Activated T-cell treated with anti-CD3 and anti-CD28 coated beads for 48 hours (primary cell): ENCODE results near the gene GRK3.
A peak's percentile ranks its signal among the peaks of the same experiment; 100 is the strongest.
"Not testable (repeated sequence)": the region's sequence is repeated elsewhere in the genome, so short reads cannot be mapped to it uniquely, and the experiment has no call there.

Source experiments
- DNase-seq: peaks from one replicate; pipeline ENCODE4 v3.0.0-alpha.2; 2020; ENCODE audit warnings: low read depth

GRK3 gene

GRCh38 chr22:25564320-25564978 lies at the start of gene GRK3:
Gene GRK3, plus strand, starts transcription at chr22:25564675. Its CDS starts 366 bp downstream, at chr22:25565041.
- peak; percentile 55 for DNase-seq

- DNase-seq: no peak
These were observed 46.3 kb upstream of the GRK3 start for GRCh38 chr22:25518000-25518663.

GRCh38 chr22:25525376-25525775 lies 39.1 kb upstream of the GRK3 start:
- DNase-seq: no peak

- DNase-seq: not testable (repeated sequence)
These were observed 38.5 kb upstream of the GRK3 start for GRCh38 chr22:25525804-25526584.

- not testable (repeated sequence) for DNase-seq
These were observed 37.5 kb upstream of the GRK3 start for GRCh38 chr22:25527016-25527415.

GRCh38 chr22:25528068-25528467 lies 36.4 kb upstream of the GRK3 start:
- not testable (repeated sequence) for DNase-seq

GRCh38 chr22:25529059-25529458 lies 35.4 kb upstream of the GRK3 start:
- DNase-seq: not testable (repeated sequence)

- not testable (repeated sequence) for DNase-seq
These were observed 34.8 kb upstream of the GRK3 start for GRCh38 chr22:25529541-25530137.

- not testable (repeated sequence) for DNase-seq
These were observed 32.8 kb upstream of the GRK3 start for GRCh38 chr22:25531677-25532076.

GRCh38 chr22:25534724-25535123 lies 29.8 kb upstream of the GRK3 start:
- no peak for DNase-seq

- DNase-seq: no peak
These were observed 27.9 kb upstream of the GRK3 start for GRCh38 chr22:25536589-25536988.

- DNase-seq: no peak
These were observed 24.1 kb upstream of the GRK3 start for GRCh38 chr22:25540166-25540907.

- DNase-seq: no peak
These were observed 23.4 kb upstream of the GRK3 start for GRCh38 chr22:25540908-25541660.

GRCh38 chr22:25542191-25542590 lies 22.3 kb upstream of the GRK3 start:
- no peak for DNase-seq

GRCh38 chr22:25542720-25543402 lies 21.6 kb upstream of the GRK3 start:
- no peak for DNase-seq

GRCh38 chr22:25545146-25545545 lies 19.3 kb upstream of the GRK3 start:
- no peak for DNase-seq

- DNase-seq: no peak
These were observed 18.8 kb upstream of the GRK3 start for GRCh38 chr22:25545672-25546071.

- no peak for DNase-seq
These were observed 18.2 kb upstream of the GRK3 start for GRCh38 chr22:25546242-25546641.

- DNase-seq: no peak
These were observed 17.7 kb upstream of the GRK3 start for GRCh38 chr22:25546751-25547150.

- DNase-seq: no peak
These were observed 15.5 kb upstream of the GRK3 start for GRCh38 chr22:25548866-25549464.
